Measurements from ENCODE around the gene ZCCHC3. TPM values are rescaled to one million over a fixed set of nuclear protein-coding genes. Genes with fewer than 3 reads are reported as not detected.

Gene ZCCHC3
- total and polyA plus RNA-seq, 3 donors from 2014 or later, result 21.2 to 34.9 (median 29.1) TPM

DNA sequence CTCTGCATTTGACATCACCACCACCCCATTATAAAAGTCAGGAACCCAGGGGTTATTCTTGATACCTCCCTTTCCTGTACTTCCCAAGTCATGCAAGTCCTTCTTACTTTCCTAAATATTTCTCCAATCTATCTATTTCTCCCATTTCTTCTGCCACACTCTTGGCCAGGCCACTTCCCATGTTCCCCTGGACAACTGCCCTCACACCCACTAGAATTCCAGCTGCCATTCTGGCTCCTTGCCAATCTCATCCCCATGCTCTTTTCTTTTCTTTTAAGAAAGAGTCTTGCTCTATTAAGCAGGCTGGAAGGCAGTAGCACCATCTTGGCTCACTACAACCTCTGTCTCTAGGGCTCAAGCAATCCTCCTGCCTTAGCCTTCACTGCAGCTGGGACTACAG is 24.7 kb upstream of the ZCCHC3 start:
- Histone ChIP-seq H3K9me3 (no peaks in the 10 kb centered on the region), H3K27ac (no peak overlapping the region), H3K4me3 (no peak overlapping the region), H3K27me3 (no peaks in the 10 kb centered on the region), H3K36me3 (ENCODE audit: low read depth, missing control alignments) (no peaks in the 10 kb centered on the region), H3K4me1 (no peaks in the 10 kb centered on the region)
- intact Hi-C loops (cut with DNase I; ENCODE audit: low total_unique reads), result loop anchor here (10.0 kb wide), 1 partner anchor 52 kb away; the partner anchor contains the start of gene SOX12
- TF ChIP-seq POLR2A (IDR thresholded peaks at IDR 0.05), result no peak
- TF ChIP-seq, protein P1, sequence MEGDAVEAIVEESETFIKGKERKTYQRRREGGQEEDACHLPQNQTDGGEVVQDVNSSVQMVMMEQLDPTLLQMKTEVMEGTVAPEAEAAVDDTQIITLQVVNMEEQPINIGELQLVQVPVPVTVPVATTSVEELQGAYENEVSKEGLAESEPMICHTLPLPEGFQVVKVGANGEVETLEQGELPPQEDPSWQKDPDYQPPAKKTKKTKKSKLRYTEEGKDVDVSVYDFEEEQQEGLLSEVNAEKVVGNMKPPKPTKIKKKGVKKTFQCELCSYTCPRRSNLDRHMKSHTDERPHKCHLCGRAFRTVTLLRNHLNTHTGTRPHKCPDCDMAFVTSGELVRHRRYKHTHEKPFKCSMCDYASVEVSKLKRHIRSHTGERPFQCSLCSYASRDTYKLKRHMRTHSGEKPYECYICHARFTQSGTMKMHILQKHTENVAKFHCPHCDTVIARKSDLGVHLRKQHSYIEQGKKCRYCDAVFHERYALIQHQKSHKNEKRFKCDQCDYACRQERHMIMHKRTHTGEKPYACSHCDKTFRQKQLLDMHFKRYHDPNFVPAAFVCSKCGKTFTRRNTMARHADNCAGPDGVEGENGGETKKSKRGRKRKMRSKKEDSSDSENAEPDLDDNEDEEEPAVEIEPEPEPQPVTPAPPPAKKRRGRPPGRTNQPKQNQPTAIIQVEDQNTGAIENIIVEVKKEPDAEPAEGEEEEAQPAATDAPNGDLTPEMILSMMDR (IDR thresholded peaks at IDR 0.05), result no peak
- DNase-seq, result no peak

GRCh38 chr20:273884-274283 is 23.5 kb upstream of the ZCCHC3 start:
- intact Hi-C loops (cut with DNase I; ENCODE audit: low total_unique reads), result loop anchor here (10.0 kb wide), 1 partner anchor 51 kb away; the partner anchor contains the start of gene SOX12
- TF ChIP-seq, protein P1 (IDR thresholded peaks at IDR 0.05), result no peak
- TF ChIP-seq POLR2A (IDR thresholded peaks at IDR 0.05), result no peak

DNA sequence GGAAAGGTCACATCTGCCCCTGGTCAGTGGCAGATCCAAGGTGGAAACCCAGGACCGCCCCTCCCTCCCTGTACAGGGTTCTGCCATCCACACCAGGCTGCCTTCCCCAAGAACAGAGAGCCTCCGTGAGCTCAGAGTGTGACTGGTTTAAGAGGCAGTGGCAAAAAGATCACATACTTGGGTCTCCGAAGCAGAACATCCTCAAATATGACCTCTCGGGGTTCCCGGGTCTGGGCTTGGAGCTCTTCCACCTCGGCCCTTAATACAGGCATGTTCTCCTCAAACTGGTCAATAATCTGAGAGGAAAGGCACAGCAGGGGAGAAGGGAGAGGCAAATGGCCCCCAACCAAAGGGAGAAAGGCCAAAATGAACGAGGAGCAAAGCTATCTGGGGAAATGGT is 21.6 kb upstream of the ZCCHC3 start:
- Histone ChIP-seq H3K27me3 (no peaks in the 10 kb centered on the region), H3K4me1 (no peaks in the 10 kb centered on the region), H3K36me3 (ENCODE audit: low read depth, missing control alignments) (no peaks in the 10 kb centered on the region), H3K9me3 (no peaks in the 10 kb centered on the region), H3K4me3 (no peak overlapping the region), H3K27ac (no peak overlapping the region)
- intact Hi-C loops (cut with DNase I; ENCODE audit: low total_unique reads), result loop anchor here (10.0 kb wide), 1 partner anchor 49 kb away; the partner anchor contains the start of gene SOX12
- WGBS, 2 donors, result 91 to 92% methylated on average over 7 of the region's 7 CpGs
- DNase-seq, result no peak
- no peak for TF ChIP-seq POLR2A (IDR thresholded peaks at IDR 0.05)
- TF ChIP-seq, protein P1 (IDR thresholded peaks at IDR 0.05), result no peak

More at GRCh38 chr20:273884-274283, 23.5 kb upstream of the ZCCHC3 start:
- no peaks in the 10 kb centered on the region for H3K4me1 ChIP-seq
- no peak overlapping the region for H3K27ac ChIP-seq
- H3K27me3 ChIP-seq, result no peaks in the 10 kb centered on the region
- no peak overlapping the region for H3K4me3 ChIP-seq
- WGBS, 2 donors, result 88 to 89% methylated on average over 3 of the region's 3 CpGs
- DNase-seq, result no peak
- H3K9me3 ChIP-seq, result no peaks in the 10 kb centered on the region
- H3K36me3 ChIP-seq (ENCODE audit: low read depth, missing control alignments), result no peaks in the 10 kb centered on the region

GRCh38 chr20:276620-277495 is 20.5 kb upstream of the ZCCHC3 start:
- Histone ChIP-seq H3K4me1 (no peaks in the 10 kb centered on the region), H3K9me3 (no peaks in the 10 kb centered on the region), H3K27me3 (no peaks in the 10 kb centered on the region), H3K27ac (no peak overlapping the region), H3K36me3 (ENCODE audit: low read depth, missing control alignments) (no peaks in the 10 kb centered on the region), H3K4me3 (no peak overlapping the region)
- DNase-seq, result peak; percentile 11
- WGBS, 2 donors, result 94 to 96% methylated on average over 11 to 12 of the region's 12 CpGs
- intact Hi-C loops (cut with DNase I; ENCODE audit: low total_unique reads), result loop anchor here (10.0 kb wide), 1 partner anchor 48 kb away; the partner anchor contains the start of gene SOX12
- TF ChIP-seq, protein P1 (IDR thresholded peaks at IDR 0.05), result no peak
- no peak for TF ChIP-seq POLR2A (IDR thresholded peaks at IDR 0.05)

Data from testis (tissue), 3 donors.